K562 (cell line): ENCODE results near the gene PHF21B. TPM values are rescaled to one million over a fixed set of nuclear protein-coding genes. Genes with fewer than 3 reads are reported as not detected.

ENCODE experiments used
- CREB3L1 ChIP-seq: fragments of 450-650 bp; IDR thresholded peaks from 2 replicates; pipeline ENCODE4 v1.6.1; 2014; ENCODE audit warnings: low read depth, mild to moderate bottlenecking, moderate library complexity, borderline replicate concordance
- POLR3A ChIP-seq: IDR thresholded peaks from 2 replicates; pipeline ENCODE4 v1.6.1; 2011; ENCODE audit warnings: borderline replicate concordance, mild to moderate bottlenecking, moderate library complexity; ENCODE audit not compliant: insufficient read length, insufficient read depth; ENCODE audit errors: extremely low read depth
- PPARD ChIP-seq: fragments of 250-450 bp; sonication (Bioruptor Pico); IDR thresholded peaks from 2 replicates; pipeline ENCODE4 v1.8.0; 2022; ENCODE audit warnings: inconsistent platforms, mild to moderate bottlenecking, moderate library complexity
- PTRF ChIP-seq: fragments of 450-650 bp; IDR thresholded peaks from 2 replicates; pipeline ENCODE4 v1.6.1; 2016; ENCODE audit warnings: mild to moderate bottlenecking, missing genetic modification characterization, missing compliant biosample characterization
- RBM14 ChIP-seq: fragments of 200-400 bp; formaldehyde crosslinking; IDR thresholded peaks from 2 replicates; pipeline ENCODE4 v1.6.1; 2018; ENCODE audit warnings: low read depth, mild to moderate bottlenecking, low read length, moderate library complexity, borderline replicate concordance; ENCODE audit not compliant: insufficient read depth
- REST ChIP-seq, 2 experiments: fragments of 450-650 bp; formaldehyde crosslinking in 1 of 2; IDR thresholded peaks; 2 replicates each; pipeline versions ENCODE4 v1.4.0 to v1.6.1; 2014 to 2020; ENCODE audit warnings: mild to moderate bottlenecking in 2 of 2, borderline replicate concordance in 1 of 2, low read depth in 1 of 2
- ZNF140 ChIP-seq: fragments of 250-450 bp; sonication (Bioruptor Pico); IDR thresholded peaks from 2 replicates; pipeline ENCODE4 v1.8.0; 2021; ENCODE audit warnings: moderate library complexity, mild to moderate bottlenecking, inconsistent platforms
- ZNF24 ChIP-seq: fragments of 450-650 bp; IDR thresholded peaks from 2 replicates; pipeline ENCODE4 v1.6.1; 2016
- polyA plus RNA-seq, 8 experiments: library from polyadenylated mRNA; depleted of rRNA in 4 of 8; stranded (reverse) in 5 of 8; unstranded in 3 of 8; fragments of >200 nt; fragmentation: Nextera tagmentation in 2 of 8; fragmentation: Illumina TruSeq in 1 of 8; extraction: Ambion mirVana in 2 of 8; extraction: Trizol in 1 of 8; gene quantifications; 2 replicates each; pipeline versions ENCODE4 v1.2.1 to v1.2.3, GENCODE V29; 2011 to 2014; ENCODE audit warnings: inconsistent platforms in 1 of 8, missing spikeins in 1 of 8
- total RNA-seq, 7 experiments: library from RNA; depleted of rRNA in 6 of 7; stranded (reverse); fragments of >200 nt in 6 of 7; fragmentation: Illumina TruSeq in 2 of 7; extraction: Trizol in 2 of 7; gene quantifications; 2 replicates each; pipeline versions ENCODE4 v1.2.1 to v1.2.3, GENCODE V29; 2011 to 2021; ENCODE audit warnings: low replicate concordance in 1 of 7
- TF ChIP-seq, protein P1 (sequence below): sonication (generic); formaldehyde crosslinking; IDR thresholded peaks from 2 replicates; pipeline ENCODE4 v1.8.1; 2023; ENCODE audit warnings: missing genetic modification reagents, mild to moderate bottlenecking, borderline replicate concordance

The PHF21B gene
- total and polyA plus RNA-seq, 9 of the 15 experiments (the other 6 are each of a cell fraction or from before 2014, with no cell fraction given), result 0.04 TPM; not detected in 8

GRCh38 chr22:44975427-44976262 is 34.2 kb downstream of the PHF21B start (continued):
- TF ChIP-seq REST (IDR thresholded peaks at IDR 0.05; ENCODE audit: borderline replicate concordance) (peak; percentile 100), REST (CRISPR knock-in tag; IDR thresholded peaks at IDR 0.05; ENCODE audit: low read depth) (peak; percentile 98), ZNF24 (no peak; the same call in 1 of the 2 replicates), RBM14 (no peak), CREB3L1 (no peak), ZNF140 (CRISPR knock-in tag) (no peak), POLR3A (no peak), PPARD (no peak), PTRF (tag) (no peak)
- TF ChIP-seq, protein P1, sequence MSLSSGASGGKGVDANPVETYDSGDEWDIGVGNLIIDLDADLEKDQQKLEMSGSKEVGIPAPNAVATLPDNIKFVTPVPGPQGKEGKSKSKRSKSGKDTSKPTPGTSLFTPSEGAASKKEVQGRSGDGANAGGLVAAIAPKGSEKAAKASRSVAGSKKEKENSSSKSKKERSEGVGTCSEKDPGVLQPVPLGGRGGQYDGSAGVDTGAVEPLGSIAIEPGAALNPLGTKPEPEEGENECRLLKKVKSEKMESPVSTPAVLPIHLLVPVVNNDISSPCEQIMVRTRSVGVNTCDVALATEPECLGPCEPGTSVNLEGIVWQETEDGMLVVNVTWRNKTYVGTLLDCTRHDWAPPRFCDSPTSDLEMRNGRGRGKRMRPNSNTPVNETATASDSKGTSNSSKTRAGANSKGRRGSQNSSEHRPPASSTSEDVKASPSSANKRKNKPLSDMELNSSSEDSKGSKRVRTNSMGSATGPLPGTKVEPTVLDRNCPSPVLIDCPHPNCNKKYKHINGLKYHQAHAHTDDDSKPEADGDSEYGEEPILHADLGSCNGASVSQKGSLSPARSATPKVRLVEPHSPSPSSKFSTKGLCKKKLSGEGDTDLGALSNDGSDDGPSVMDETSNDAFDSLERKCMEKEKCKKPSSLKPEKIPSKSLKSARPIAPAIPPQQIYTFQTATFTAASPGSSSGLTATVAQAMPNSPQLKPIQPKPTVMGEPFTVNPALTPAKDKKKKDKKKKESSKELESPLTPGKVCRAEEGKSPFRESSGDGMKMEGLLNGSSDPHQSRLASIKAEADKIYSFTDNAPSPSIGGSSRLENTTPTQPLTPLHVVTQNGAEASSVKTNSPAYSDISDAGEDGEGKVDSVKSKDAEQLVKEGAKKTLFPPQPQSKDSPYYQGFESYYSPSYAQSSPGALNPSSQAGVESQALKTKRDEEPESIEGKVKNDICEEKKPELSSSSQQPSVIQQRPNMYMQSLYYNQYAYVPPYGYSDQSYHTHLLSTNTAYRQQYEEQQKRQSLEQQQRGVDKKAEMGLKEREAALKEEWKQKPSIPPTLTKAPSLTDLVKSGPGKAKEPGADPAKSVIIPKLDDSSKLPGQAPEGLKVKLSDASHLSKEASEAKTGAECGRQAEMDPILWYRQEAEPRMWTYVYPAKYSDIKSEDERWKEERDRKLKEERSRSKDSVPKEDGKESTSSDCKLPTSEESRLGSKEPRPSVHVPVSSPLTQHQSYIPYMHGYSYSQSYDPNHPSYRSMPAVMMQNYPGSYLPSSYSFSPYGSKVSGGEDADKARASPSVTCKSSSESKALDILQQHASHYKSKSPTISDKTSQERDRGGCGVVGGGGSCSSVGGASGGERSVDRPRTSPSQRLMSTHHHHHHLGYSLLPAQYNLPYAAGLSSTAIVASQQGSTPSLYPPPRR (CRISPR knock-in tag), result no peak
